Esophagus squamous epithelium (tissue), 5 donors: ENCODE data around the gene PGAP3. TPM values are rescaled to one million over a fixed set of nuclear protein-coding genes. Genes with fewer than 3 reads are reported as not detected.

Source experiments
- DNase-seq: peaks from one replicate; lab custom pipeline; 2025; lab: John Stamatoyannopoulos, UW
- H3K27ac ChIP-seq, 4 donors: fragments of 200-600 bp; sonication (generic); one replicate each; pipeline ENCODE4 v1.5.1; 2016 to 2019; ENCODE audit warnings: mild to moderate bottlenecking in 1 of 4
- H3K27me3 ChIP-seq, 4 donors: fragments of 200-600 bp; sonication (generic); 1 replicate in 3 of 4; 2 replicates in 1 of 4; pipeline versions ENCODE4 v1.5.1 to v1.6.0; 2017 to 2021; ENCODE audit warnings: antibody characterized with exemption in 1 of 4
- H3K36me3 ChIP-seq, 3 donors: fragments of 200-600 bp; sonication (generic); one replicate each; pipeline ENCODE4 v1.5.1; 2016 to 2019
- H3K4me1 ChIP-seq, 3 donors: fragments of 200-600 bp; sonication (generic); one replicate each; pipeline ENCODE4 v1.5.1; 2017 to 2019
- H3K4me3 ChIP-seq, 4 donors: fragments of 200-600 bp; sonication (generic); 1 replicate in 3 of 4; 2 replicates in 1 of 4; pipeline ENCODE4 v1.5.1; 2016 to 2019; ENCODE audit warnings: mild to moderate bottlenecking in 2 of 4, moderate library complexity in 1 of 4
- H3K9me3 ChIP-seq, 3 donors: fragments of 200-600 bp; sonication (generic); one replicate each; pipeline ENCODE4 v1.5.1; 2016 to 2019
- CTCF ChIP-seq, 6 experiments: fragments of 450-650 bp in 4 of 6; fragments of 200-600 bp in 2 of 6; sonication (generic) in 2 of 6; IDR thresholded peaks; one replicate each; pipeline ENCODE4 v1.5.1; 2016 to 2019; ENCODE audit warnings: antibody characterized with exemption in 6 of 6, mild to moderate bottlenecking in 4 of 6, moderate library complexity in 4 of 6
- POLR2A ChIP-seq, 4 donors: fragments of 450-650 bp; IDR thresholded peaks; one replicate each; pipeline ENCODE4 v1.6.1; 2017; ENCODE audit warnings: antibody characterized with exemption in 4 of 4, mild to moderate bottlenecking in 4 of 4, moderate library complexity in 3 of 4
- WGBS, 2 donors: methylation state at CpG; one replicate each; pipeline ENCODE4 v1.1.5; 2018; 5-methylcytosine and 5-hydroxymethylcytosine counted together
- intact Hi-C: fragments of 100-400 bp; cut with DNase I; formaldehyde crosslinking; loops from one replicate; pipeline ENCODE4 v1.15.0; 2022
- total RNA-seq, 4 donors: library from RNA; depleted of rRNA; stranded (reverse); fragments of >200 nt; gene quantifications; one replicate each; pipeline ENCODE4 v1.1.0, GENCODE V29; 2016
- donor health status: DM: yes; HTN: yes; CAD: no.

PGAP3 gene
- total RNA-seq, 4 donors from 2014 or later: 10.7 to 34.2 (median 19.2) TPM

GRCh38 chr17:39695089-39695474 is 7.2 kb upstream of the PGAP3 start:
- no peak for DNase-seq
- no peak overlapping the region for H3K27ac ChIP-seq
- TF ChIP-seq POLR2A (IDR thresholded peaks at IDR 0.05) (no peak), CTCF (IDR thresholded peaks at IDR 0.05) (no peak)

GRCh38 chr17:39694593-39694992 is 6.7 kb upstream of the PGAP3 start:
- 76 to 77% methylated on average over 5 of the region's 5 CpGs for WGBS, 2 donors
- peaks cover 5 to 13% (median 5%) of the 10 kb centered on the region in 3 donors for H3K4me1 ChIP-seq
- H3K27ac ChIP-seq: no peak overlapping the region
- H3K9me3 ChIP-seq: no peaks in the 10 kb centered on the region
- DNase-seq: no peak
- H3K27me3 ChIP-seq: peaks cover 0 to 2% (median 0%) of the 10 kb centered on the region in 4 donors
- no peaks in the 10 kb centered on the region for H3K36me3 ChIP-seq
- H3K4me3 ChIP-seq: no peak overlapping the region
- no peak for TF ChIP-seq POLR2A (IDR thresholded peaks at IDR 0.05)
- intact Hi-C loops: no loop called here

More at GRCh38 chr17:39695089-39695474, 7.2 kb upstream of the PGAP3 start:
- no peak overlapping the region for H3K4me3 ChIP-seq
- H3K9me3 ChIP-seq: no peaks in the 10 kb centered on the region
- no peaks in the 10 kb centered on the region for H3K36me3 ChIP-seq
- H3K4me1 ChIP-seq: peaks cover 5 to 14% (median 7%) of the 10 kb centered on the region in 3 donors
- intact Hi-C loops: no loop called here
- H3K27me3 ChIP-seq: peaks cover 0 to 7% (median 0%) of the 10 kb centered on the region in 4 donors
- WGBS, 2 donors: 96 to 100% methylated on average over 2 of the region's 2 CpGs

- Histone ChIP-seq H3K4me3 (peak overlapping the region in 2 of 4 donors; percentile 78 to 86), H3K9me3 (no peaks in the 10 kb centered on the region), H3K27me3 (no peaks in the 10 kb centered on the region), H3K27ac (peak overlapping the region in 2 of 4 donors; percentile 93), H3K4me1 (peaks cover 10 to 43% (median 13%) of the 10 kb centered on the region in 3 donors), H3K36me3 (peaks cover 0 to 19% (median 0%) of the 10 kb centered on the region in 3 donors)
- no peak for TF ChIP-seq POLR2A (IDR thresholded peaks at IDR 0.05)
- 35 to 47% methylated on average over 3 of the region's 3 CpGs for WGBS, 2 donors
- intact Hi-C loops: no loop called here
- DNase-seq: no peak
Observed at GRCh38 chr17:39688945-39689344, 1.1 kb upstream of the PGAP3 start.

- H3K9me3 ChIP-seq: no peaks in the 10 kb centered on the region
- H3K36me3 ChIP-seq: peaks cover 0 to 24% (median 2%) of the 10 kb centered on the region in 3 donors
- WGBS, 2 donors: 20 to 29% methylated on average over 6 of the region's 6 CpGs
- peaks cover 10 to 43% (median 13%) of the 10 kb centered on the region in 3 donors for H3K4me1 ChIP-seq
- H3K27me3 ChIP-seq: no peaks in the 10 kb centered on the region
- TF ChIP-seq CTCF (IDR thresholded peaks at IDR 0.05): no peak
- TF ChIP-seq POLR2A (IDR thresholded peaks at IDR 0.05): no peak
- intact Hi-C loops: no loop called here
- H3K27ac ChIP-seq: peak overlapping the region; percentile 86 to 96 (median 93)
- H3K4me3 ChIP-seq: peak overlapping the region; percentile 58 to 86 (median 78)
- DNase-seq: no peak
Observed at GRCh38 chr17:39688475-39688835, 598 bp upstream of the PGAP3 start.

GRCh38 chr17:39687101-39687545 is 734 bp downstream of the PGAP3 start:
- 33 to 57% methylated on average over 6 of the region's 6 CpGs for WGBS, 2 donors
- DNase-seq: no peak
- Histone ChIP-seq H3K9me3 (no peaks in the 10 kb centered on the region), H3K4me3 (peak overlapping the region; percentile 58 to 86 (median 78)), H3K4me1 (peaks cover 10 to 43% (median 13%) of the 10 kb centered on the region in 3 donors), H3K27me3 (no peaks in the 10 kb centered on the region), H3K36me3 (peaks cover 0 to 37% (median 5%) of the 10 kb centered on the region in 3 donors), H3K27ac (peak overlapping the region; percentile 86 to 96 (median 93))
- no peak for TF ChIP-seq POLR2A (IDR thresholded peaks at IDR 0.05)
- TF ChIP-seq CTCF (IDR thresholded peaks at IDR 0.05): no peak
- intact Hi-C loops: no loop called here

GRCh38 chr17:39684369-39685192 is 3.3 kb downstream of the PGAP3 start:
- H3K36me3 ChIP-seq: peaks cover 0 to 59% (median 5%) of the 10 kb centered on the region in 3 donors
- no peaks in the 10 kb centered on the region for H3K9me3 ChIP-seq
- intact Hi-C loops: no loop called here
- no peak for TF ChIP-seq POLR2A (IDR thresholded peaks at IDR 0.05)
- TF ChIP-seq CTCF (IDR thresholded peaks at IDR 0.05): no peak
- H3K4me3 ChIP-seq: no peak overlapping the region
- DNase-seq: no peak
- peaks cover 10 to 52% (median 13%) of the 10 kb centered on the region in 3 donors for H3K4me1 ChIP-seq
- 89% methylated on average over 10 to 11 of the region's 12 CpGs for WGBS, 2 donors
- H3K27ac ChIP-seq: peak overlapping the region in 2 of 4 donors; percentile 34 to 60
- no peaks in the 10 kb centered on the region for H3K27me3 ChIP-seq
